ENCODE measurements around the gene SCN11A.

SCN11A gene

DNA sequence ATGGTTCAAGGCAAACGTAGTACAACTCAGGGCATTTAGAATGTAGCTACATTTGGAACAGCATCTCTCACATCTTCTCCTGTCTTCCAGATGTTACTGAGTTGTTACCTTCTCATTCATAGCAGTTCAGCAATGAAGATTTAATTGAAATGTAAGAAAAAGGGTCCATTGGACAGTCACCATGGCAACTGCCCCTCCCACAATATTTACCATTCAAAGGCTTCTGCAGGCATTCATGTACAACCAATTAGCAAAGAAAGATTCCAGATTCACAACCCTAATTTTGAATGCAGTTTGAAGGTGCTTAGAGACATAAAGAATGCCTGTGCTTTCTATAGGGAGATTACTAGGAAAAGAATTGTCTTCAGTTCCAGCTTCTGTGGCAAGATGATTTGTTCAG lies 22.2 kb downstream of the SCN11A start:
- no peak for DNase-seq (ENCODE audit: low spot score)
- Histone ChIP-seq H3K4me3 (ENCODE audit: severe bottlenecking) (no peak overlapping the region), H3K9me3 (ENCODE audit: severe bottlenecking) (no peaks in the 10 kb centered on the region), H3K36me3 (ENCODE audit: low read depth) (no peaks in the 10 kb centered on the region), H3K4me1 (ENCODE audit: insufficient read depth, poor library complexity, severe bottlenecking) (no peaks in the 10 kb centered on the region), H3K27me3 (ENCODE audit: insufficient read depth, poor library complexity, severe bottlenecking) (no peaks in the 10 kb centered on the region), H3K27ac (ENCODE audit: poor library complexity, severe bottlenecking) (no peak overlapping the region)
- no peak for ATAC-seq (ENCODE audit: low read depth)
- TF ChIP-seq CTCF (IDR thresholded peaks at IDR 0.05; ENCODE audit: poor library complexity, severe bottlenecking): no peak

DNA sequence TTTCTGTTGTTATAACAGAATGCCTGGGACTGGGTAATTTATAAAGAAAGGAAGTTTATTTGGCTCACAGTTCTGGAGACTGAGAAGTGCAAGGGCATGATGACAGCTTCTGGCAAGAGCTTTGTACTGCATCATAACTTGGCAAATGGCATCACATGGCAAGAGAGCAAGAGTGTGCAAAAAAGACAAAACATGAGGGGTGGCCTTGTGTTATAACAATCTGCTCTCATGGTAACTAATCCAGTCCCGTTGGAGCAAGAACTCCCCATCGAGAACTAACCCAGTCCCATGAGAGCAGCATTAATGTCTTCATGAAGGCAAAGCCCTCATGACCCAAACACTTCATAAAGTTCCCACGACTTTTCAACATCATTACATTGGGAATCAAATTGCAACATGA lies 23.2 kb downstream of the SCN11A start:
- DNase-seq (ENCODE audit: low spot score): no peak
- ATAC-seq (ENCODE audit: low read depth): no peak

DNA sequence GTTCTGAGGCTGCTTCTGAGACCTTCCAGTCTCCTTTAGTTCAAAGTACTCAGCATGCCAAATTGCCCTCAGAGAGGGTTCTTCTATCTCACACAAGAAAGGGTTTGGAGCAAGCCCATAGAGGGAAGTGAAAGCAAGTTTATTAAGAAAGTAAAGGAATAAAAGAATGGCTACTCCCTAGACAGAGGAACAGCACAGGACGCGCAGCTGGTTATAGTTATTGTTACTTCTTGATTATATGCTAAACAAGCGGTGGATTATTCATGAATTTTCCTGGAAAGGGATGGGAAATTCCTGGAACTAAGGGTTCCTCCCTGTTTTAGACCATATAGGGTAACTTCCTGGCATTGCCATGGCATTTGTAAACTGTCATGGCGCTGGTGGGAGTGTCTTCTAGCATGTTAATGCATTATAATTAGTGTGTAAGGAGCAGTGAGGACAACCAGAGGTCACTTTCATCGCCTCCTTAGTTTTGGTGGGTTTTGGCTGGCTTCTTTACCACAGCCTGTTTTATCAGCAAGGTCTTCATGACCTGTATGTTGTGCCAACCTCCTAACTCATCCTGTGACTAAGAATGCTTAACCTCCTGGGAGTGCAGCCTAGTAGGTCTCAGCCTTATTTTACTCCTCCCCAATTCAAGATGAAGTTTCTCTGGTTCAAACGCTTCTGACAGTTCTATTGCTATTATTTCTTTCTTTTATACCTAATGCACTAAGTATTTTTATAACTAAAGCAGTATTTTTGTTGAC lies 26.3 kb downstream of the SCN11A start:
- no peak overlapping the region for H3K4me3 ChIP-seq (ENCODE audit: severe bottlenecking)
- DNase-seq (ENCODE audit: low spot score): no peak
- no peaks in the 10 kb centered on the region for H3K4me1 ChIP-seq (ENCODE audit: insufficient read depth, poor library complexity, severe bottlenecking)
- no peaks in the 10 kb centered on the region for H3K9me3 ChIP-seq (ENCODE audit: severe bottlenecking)
- TF ChIP-seq CTCF (IDR thresholded peaks at IDR 0.05; ENCODE audit: poor library complexity, severe bottlenecking): no peak
- H3K27ac ChIP-seq (ENCODE audit: poor library complexity, severe bottlenecking): no peak overlapping the region
- no peak for ATAC-seq (ENCODE audit: low read depth)
- no peaks in the 10 kb centered on the region for H3K27me3 ChIP-seq (ENCODE audit: insufficient read depth, poor library complexity, severe bottlenecking)
- no peaks in the 10 kb centered on the region for H3K36me3 ChIP-seq (ENCODE audit: low read depth)

More for the DNA sequence above, 23.2 kb downstream of the SCN11A start:
- Histone ChIP-seq H3K36me3 (ENCODE audit: low read depth) (no peaks in the 10 kb centered on the region), H3K4me1 (ENCODE audit: insufficient read depth, poor library complexity, severe bottlenecking) (no peaks in the 10 kb centered on the region), H3K27ac (ENCODE audit: poor library complexity, severe bottlenecking) (no peak overlapping the region), H3K27me3 (ENCODE audit: insufficient read depth, poor library complexity, severe bottlenecking) (no peaks in the 10 kb centered on the region), H3K9me3 (ENCODE audit: severe bottlenecking) (no peaks in the 10 kb centered on the region), H3K4me3 (ENCODE audit: severe bottlenecking) (no peak overlapping the region)
- no peak for TF ChIP-seq CTCF (IDR thresholded peaks at IDR 0.05; ENCODE audit: poor library complexity, severe bottlenecking)

DNA sequence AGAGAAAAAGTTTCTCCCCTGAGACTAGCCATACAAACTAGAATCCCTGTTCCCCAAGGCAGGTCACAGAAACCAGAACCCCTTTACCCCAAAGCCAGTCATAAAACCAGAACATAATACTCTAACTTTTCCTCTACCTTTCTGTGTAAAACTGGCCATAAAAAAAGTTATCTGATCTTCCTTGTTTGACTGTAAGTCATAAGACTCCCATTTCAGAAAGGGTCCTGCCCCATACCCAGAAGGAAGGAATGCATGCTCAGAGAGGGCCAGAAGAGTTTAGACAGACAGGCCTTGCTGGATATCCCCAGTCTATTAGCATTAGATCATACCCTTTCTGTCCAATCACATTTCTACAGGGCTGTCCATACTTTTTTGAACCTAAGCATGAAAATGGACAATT lies 27.2 kb downstream of the SCN11A start:
- no peak for TF ChIP-seq CTCF (IDR thresholded peaks at IDR 0.05; ENCODE audit: poor library complexity, severe bottlenecking)
- Histone ChIP-seq H3K27ac (ENCODE audit: poor library complexity, severe bottlenecking) (no peak overlapping the region), H3K4me1 (ENCODE audit: insufficient read depth, poor library complexity, severe bottlenecking) (no peaks in the 10 kb centered on the region), H3K27me3 (ENCODE audit: insufficient read depth, poor library complexity, severe bottlenecking) (no peaks in the 10 kb centered on the region), H3K4me3 (ENCODE audit: severe bottlenecking) (no peak overlapping the region), H3K9me3 (ENCODE audit: severe bottlenecking) (no peaks in the 10 kb centered on the region), H3K36me3 (ENCODE audit: low read depth) (no peaks in the 10 kb centered on the region)
- DNase-seq (ENCODE audit: low spot score) (no peak), ATAC-seq (ENCODE audit: low read depth) (no peak)

GRCh38 chr3:39022286-39022630 lies 29.5 kb downstream of the SCN11A start:
- ATAC-seq (ENCODE audit: low read depth): no peak
- Histone ChIP-seq H3K36me3 (ENCODE audit: low read depth) (no peaks in the 10 kb centered on the region), H3K9me3 (ENCODE audit: severe bottlenecking) (no peaks in the 10 kb centered on the region), H3K4me3 (ENCODE audit: severe bottlenecking) (no peak overlapping the region), H3K27ac (ENCODE audit: poor library complexity, severe bottlenecking) (no peak overlapping the region), H3K4me1 (ENCODE audit: insufficient read depth, poor library complexity, severe bottlenecking) (no peaks in the 10 kb centered on the region), H3K27me3 (ENCODE audit: insufficient read depth, poor library complexity, severe bottlenecking) (no peaks in the 10 kb centered on the region)
- TF ChIP-seq CTCF (IDR thresholded peaks at IDR 0.05; ENCODE audit: poor library complexity, severe bottlenecking): no peak
- DNase-seq (ENCODE audit: low spot score): no peak
